GM12891 (cell line): Measurements from ENCODE around the gene TBC1D8.

ENCODE experiments used
- DNase-seq: peaks from one replicate; pipeline ENCODE4 v3.0.0; 2011; ENCODE audit warnings: low spot score; ENCODE audit not compliant: insufficient read length
- FAIRE-seq: peaks from 2 replicates; lab custom pipeline; 2011; peaks lifted over from hg19 to GRCh38; lab: Jason Lieb, UNC
- PAX5 ChIP-seq: IDR thresholded peaks from 2 replicates; pipeline ENCODE4 v1.6.1; 2011; ENCODE audit warnings: low read length, moderate library complexity, mild to moderate bottlenecking; ENCODE audit not compliant: insufficient read depth, severe bottlenecking
- POLR2A ChIP-seq: IDR thresholded peaks from 2 replicates; pipeline ENCODE4 v1.6.1; 2011; ENCODE audit warnings: low read depth, low read length, control low read depth
- POLR2AphosphoS5 ChIP-seq: IDR thresholded peaks from 2 replicates; pipeline ENCODE4 v1.6.1; 2011; ENCODE audit warnings: low read depth, low read length, control low read depth
- POU2F2 ChIP-seq: IDR thresholded peaks from 2 replicates; pipeline ENCODE4 v1.6.1; 2011; ENCODE audit warnings: low read depth, mild to moderate bottlenecking, control low read depth, low read length, moderate library complexity
- SPI1 ChIP-seq: IDR thresholded peaks from 2 replicates; pipeline ENCODE4 v1.6.1; 2011; ENCODE audit warnings: low read depth, low read length, control low read depth
- TAF1 ChIP-seq: IDR thresholded peaks from 2 replicates; pipeline ENCODE4 v1.6.1; 2011; ENCODE audit warnings: low read depth, low read length, control low read depth

Gene TBC1D8

GRCh38 chr2:101123795-101124471 lies 27.2 kb downstream of the TBC1D8 start:
- DNase-seq (no peak), FAIRE-seq (no peak)
- TF ChIP-seq SPI1 (no peak), POLR2A (no peak), POLR2AphosphoS5 (no peak), POU2F2 (no peak), PAX5 (no peak), TAF1 (no peak)

GRCh38 chr2:101121174-101121573 lies 30.0 kb downstream of the TBC1D8 start:
- TF ChIP-seq POLR2A, result no peak
- no peak for TF ChIP-seq TAF1
- no peak for TF ChIP-seq POU2F2
- no peak for TF ChIP-seq SPI1
- TF ChIP-seq POLR2AphosphoS5, result no peak
- TF ChIP-seq PAX5, result no peak
- FAIRE-seq, result no peak
- DNase-seq, result no peak

GRCh38 chr2:101120124-101120996 lies 30.8 kb downstream of the TBC1D8 start:
- FAIRE-seq, result no peak
- TF ChIP-seq TAF1, result no peak
- TF ChIP-seq POLR2A, result no peak
- no peak for TF ChIP-seq POU2F2
- TF ChIP-seq PAX5, result no peak
- no peak for TF ChIP-seq SPI1
- no peak for TF ChIP-seq POLR2AphosphoS5
- DNase-seq, result no peak

GRCh38 chr2:101119431-101119830 lies 31.8 kb downstream of the TBC1D8 start:
- FAIRE-seq, result no peak
- TF ChIP-seq TAF1 (no peak), SPI1 (no peak), PAX5 (no peak), POU2F2 (no peak), POLR2A (no peak), POLR2AphosphoS5 (no peak)
- no peak for DNase-seq

GRCh38 chr2:101116841-101117552 lies 34.2 kb downstream of the TBC1D8 start:
- FAIRE-seq (no peak), DNase-seq (no peak)
- TF ChIP-seq POU2F2 (no peak), TAF1 (no peak)

GRCh38 chr2:101116348-101116747 lies 34.8 kb downstream of the TBC1D8 start:
- TF ChIP-seq PAX5, result no peak
- no peak for TF ChIP-seq POLR2AphosphoS5
- TF ChIP-seq POLR2A, result no peak
- DNase-seq, result no peak
- no peak for FAIRE-seq

- no peak for DNase-seq
- TF ChIP-seq POLR2A (no peak), POLR2AphosphoS5 (no peak), SPI1 (no peak), TAF1 (no peak)
- FAIRE-seq, result no peak
Observed at GRCh38 chr2:101115664-101116063, 35.5 kb downstream of the TBC1D8 start.

GRCh38 chr2:101114815-101115214 lies 36.4 kb downstream of the TBC1D8 start:
- no peak for FAIRE-seq
- no peak for DNase-seq
- no peak for TF ChIP-seq TAF1
- no peak for TF ChIP-seq POU2F2
- TF ChIP-seq POLR2AphosphoS5, result no peak
- peak; percentile 92 for TF ChIP-seq SPI1
- no peak for TF ChIP-seq POLR2A

GRCh38 chr2:101114268-101114783 lies 36.9 kb downstream of the TBC1D8 start:
- no peak for TF ChIP-seq POU2F2
- no peak for TF ChIP-seq POLR2A
- TF ChIP-seq SPI1, result no peak
- no peak for TF ChIP-seq TAF1
- TF ChIP-seq POLR2AphosphoS5, result no peak
- TF ChIP-seq PAX5, result no peak
- DNase-seq (no peak), FAIRE-seq (no peak)
